Smooth muscle cell (in vitro differentiated cells): ENCODE results near the gene BAIAP2L2. TPM values are rescaled to one million over a fixed set of nuclear protein-coding genes. Genes with fewer than 3 reads are reported as not detected.

Experiments used
- DNase-seq: peaks from one replicate; lab custom pipeline; 2025; ENCODE audit not compliant: unreplicated experiment; lab: John Stamatoyannopoulos, UW
- H2AFZ ChIP-seq: fragments of 200-600 bp; sonication (generic); 2 replicates; pipeline ENCODE4 v1.6.0; 2016; ENCODE audit warnings: antibody characterized with exemption, low read depth, mild to moderate bottlenecking
- H3F3A ChIP-seq: fragments of 200-600 bp; sonication (generic); 2 replicates; pipeline ENCODE4 v1.6.0; 2017; ENCODE audit warnings: antibody characterized with exemption, low read depth
- H3K27ac ChIP-seq: fragments of 200-600 bp; sonication (generic); 2 replicates; pipeline ENCODE4 v1.5.1; 2016; ENCODE audit warnings: low read depth, mild to moderate bottlenecking
- H3K27me3 ChIP-seq: fragments of 200-600 bp; sonication (generic); 2 replicates; pipeline ENCODE4 v1.6.1; 2016; ENCODE audit warnings: low read depth, mild to moderate bottlenecking
- H3K36me3 ChIP-seq: fragments of 200-600 bp; sonication (generic); 2 replicates; pipeline ENCODE4 v1.5.1; 2016; ENCODE audit warnings: low read depth
- H3K4me1 ChIP-seq: fragments of 200-600 bp; sonication (generic); 2 replicates; pipeline ENCODE4 v1.5.1; 2016; ENCODE audit warnings: low read depth
- H3K4me2 ChIP-seq: fragments of 200-600 bp; sonication (generic); 2 replicates; pipeline ENCODE4 v1.6.0; 2016; ENCODE audit warnings: mild to moderate bottlenecking
- H3K4me3 ChIP-seq: fragments of 200-600 bp; sonication (generic); 2 replicates; pipeline ENCODE4 v1.5.1; 2016; ENCODE audit warnings: mild to moderate bottlenecking
- H3K79me2 ChIP-seq: fragments of 200-600 bp; sonication (generic); 2 replicates; pipeline ENCODE4 v1.6.0; 2016; ENCODE audit warnings: low read depth, mild to moderate bottlenecking
- H3K9ac ChIP-seq: fragments of 200-600 bp; sonication (generic); 2 replicates; pipeline ENCODE4 v1.6.0; 2016; ENCODE audit warnings: low read depth
- H3K9me3 ChIP-seq: fragments of 200-600 bp; sonication (generic); replicated peaks from 2 replicates; pipeline ENCODE4 v1.5.1; 2016; ENCODE audit warnings: low read depth
- H4K20me1 ChIP-seq: fragments of 200-600 bp; sonication (generic); 2 replicates; pipeline ENCODE4 v1.6.0; 2016; ENCODE audit warnings: low read depth
- WGBS: methylation state at CpG from one replicate; pipeline ENCODE4 v1.1.7; 2016; ENCODE audit warnings: low lambda C conversion rate; 5-methylcytosine and 5-hydroxymethylcytosine counted together
- polyA plus RNA-seq: library from polyadenylated mRNA; unstranded; fragments of >200 nt; fragmentation: Nextera tagmentation; extraction: Ambion mirVana; gene quantifications from 2 replicates; pipeline ENCODE4 v1.2.1, GENCODE V29; 2016
- total RNA-seq: library from RNA; depleted of rRNA; stranded (reverse); fragments of >200 nt; gene quantifications from 2 replicates; pipeline ENCODE4 v1.2.3, GENCODE V29; 2014
- TF ChIP-seq, protein P1 (sequence below): fragments of 200-600 bp; sonication (generic); IDR thresholded peaks from 2 replicates; pipeline ENCODE4 v1.5.1; 2017; ENCODE audit warnings: borderline replicate concordance, mild to moderate bottlenecking, antibody characterized with exemption; ENCODE audit not compliant: insufficient read depth, poor library complexity, severe bottlenecking

The BAIAP2L2 gene
- total and polyA plus RNA-seq, 2 experiments from 2014 or later: 0.13 to 1.3 TPM

DNA sequence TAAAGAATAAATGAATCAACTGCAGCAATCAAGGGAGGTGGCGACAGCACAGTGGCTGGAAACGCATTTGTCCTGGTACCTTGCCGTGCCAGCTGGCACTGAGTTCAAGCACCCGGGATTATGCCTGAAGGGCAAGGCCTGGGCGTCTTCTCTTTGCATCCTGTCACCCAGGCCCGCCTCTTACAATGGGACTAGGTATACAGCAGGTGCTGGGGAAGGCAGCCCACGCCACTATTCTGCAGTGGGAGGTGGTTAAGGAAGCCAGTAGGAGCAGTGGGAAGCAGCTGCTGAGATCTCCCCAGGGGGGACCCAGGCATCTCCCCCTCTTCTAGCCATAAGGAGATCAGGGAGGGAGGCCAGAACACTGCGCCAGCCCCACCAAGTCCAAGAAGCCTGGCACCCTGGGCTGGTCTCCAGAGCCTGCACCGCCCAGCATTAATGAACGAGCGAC lies 15.3 kb upstream of the BAIAP2L2 start:
- TF ChIP-seq, protein P1, sequence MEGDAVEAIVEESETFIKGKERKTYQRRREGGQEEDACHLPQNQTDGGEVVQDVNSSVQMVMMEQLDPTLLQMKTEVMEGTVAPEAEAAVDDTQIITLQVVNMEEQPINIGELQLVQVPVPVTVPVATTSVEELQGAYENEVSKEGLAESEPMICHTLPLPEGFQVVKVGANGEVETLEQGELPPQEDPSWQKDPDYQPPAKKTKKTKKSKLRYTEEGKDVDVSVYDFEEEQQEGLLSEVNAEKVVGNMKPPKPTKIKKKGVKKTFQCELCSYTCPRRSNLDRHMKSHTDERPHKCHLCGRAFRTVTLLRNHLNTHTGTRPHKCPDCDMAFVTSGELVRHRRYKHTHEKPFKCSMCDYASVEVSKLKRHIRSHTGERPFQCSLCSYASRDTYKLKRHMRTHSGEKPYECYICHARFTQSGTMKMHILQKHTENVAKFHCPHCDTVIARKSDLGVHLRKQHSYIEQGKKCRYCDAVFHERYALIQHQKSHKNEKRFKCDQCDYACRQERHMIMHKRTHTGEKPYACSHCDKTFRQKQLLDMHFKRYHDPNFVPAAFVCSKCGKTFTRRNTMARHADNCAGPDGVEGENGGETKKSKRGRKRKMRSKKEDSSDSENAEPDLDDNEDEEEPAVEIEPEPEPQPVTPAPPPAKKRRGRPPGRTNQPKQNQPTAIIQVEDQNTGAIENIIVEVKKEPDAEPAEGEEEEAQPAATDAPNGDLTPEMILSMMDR: no peak
- no peak overlapping the region for H3K4me2 ChIP-seq
- 92% methylated on average over 11 of the region's 11 CpGs for WGBS
- no peak overlapping the region for H3K27ac ChIP-seq
- no peaks in the 10 kb centered on the region for H3K9me3 ChIP-seq
- no peak for DNase-seq
- no peak overlapping the region for H3K9ac ChIP-seq
- H3F3A ChIP-seq: no peaks in the 10 kb centered on the region
- no peak overlapping the region for H2AFZ ChIP-seq
- no peaks in the 10 kb centered on the region for H3K27me3 ChIP-seq
- H3K79me2 ChIP-seq: no peaks in the 10 kb centered on the region
- H4K20me1 ChIP-seq: no peaks in the 10 kb centered on the region
- H3K4me3 ChIP-seq: no peak overlapping the region
- no peaks in the 10 kb centered on the region for H3K4me1 ChIP-seq
- H3K36me3 ChIP-seq: no peaks in the 10 kb centered on the region

DNA sequence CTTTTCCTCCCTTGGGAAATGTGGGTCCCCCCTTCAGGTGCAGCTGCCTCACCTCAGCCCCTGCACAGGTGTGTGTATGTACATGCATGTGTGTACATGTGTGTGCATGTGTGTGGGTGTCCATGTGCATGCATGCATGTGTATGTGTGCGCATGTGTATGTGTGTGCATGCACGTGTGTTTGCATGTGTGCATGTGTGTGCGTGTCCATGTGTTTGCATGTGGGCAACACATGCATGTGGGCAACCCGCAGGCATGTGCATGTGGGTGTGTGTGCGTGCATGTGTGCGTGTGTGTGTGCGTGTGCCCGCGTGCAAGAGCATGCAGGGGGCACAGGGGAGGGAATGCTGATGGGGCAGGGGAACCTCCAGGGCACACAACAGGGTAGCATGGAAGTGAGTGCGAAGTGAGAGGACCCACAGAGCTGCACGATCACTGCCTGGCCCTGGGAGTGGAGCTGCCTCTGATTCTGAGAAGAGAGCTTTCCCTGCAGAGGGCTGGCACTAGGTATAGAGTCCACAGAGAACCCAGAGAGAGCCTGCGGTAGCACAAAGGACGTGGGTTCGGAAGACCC lies 14.6 kb upstream of the BAIAP2L2 start:
- 93% methylated on average over 14 of the region's 14 CpGs for WGBS
- H3F3A ChIP-seq: no peaks in the 10 kb centered on the region
- H2AFZ ChIP-seq: no peak overlapping the region
- DNase-seq: no peak
- no peak overlapping the region for H3K4me2 ChIP-seq
- no peak overlapping the region for H3K27ac ChIP-seq
- H3K27me3 ChIP-seq: no peaks in the 10 kb centered on the region
- no peak overlapping the region for H3K4me3 ChIP-seq
- no peaks in the 10 kb centered on the region for H3K4me1 ChIP-seq
- no peaks in the 10 kb centered on the region for H3K9me3 ChIP-seq
- TF ChIP-seq, protein P1: no peak
- H3K9ac ChIP-seq: no peak overlapping the region
- H3K79me2 ChIP-seq: no peaks in the 10 kb centered on the region
- H4K20me1 ChIP-seq: no peaks in the 10 kb centered on the region
- H3K36me3 ChIP-seq: no peaks in the 10 kb centered on the region

DNA sequence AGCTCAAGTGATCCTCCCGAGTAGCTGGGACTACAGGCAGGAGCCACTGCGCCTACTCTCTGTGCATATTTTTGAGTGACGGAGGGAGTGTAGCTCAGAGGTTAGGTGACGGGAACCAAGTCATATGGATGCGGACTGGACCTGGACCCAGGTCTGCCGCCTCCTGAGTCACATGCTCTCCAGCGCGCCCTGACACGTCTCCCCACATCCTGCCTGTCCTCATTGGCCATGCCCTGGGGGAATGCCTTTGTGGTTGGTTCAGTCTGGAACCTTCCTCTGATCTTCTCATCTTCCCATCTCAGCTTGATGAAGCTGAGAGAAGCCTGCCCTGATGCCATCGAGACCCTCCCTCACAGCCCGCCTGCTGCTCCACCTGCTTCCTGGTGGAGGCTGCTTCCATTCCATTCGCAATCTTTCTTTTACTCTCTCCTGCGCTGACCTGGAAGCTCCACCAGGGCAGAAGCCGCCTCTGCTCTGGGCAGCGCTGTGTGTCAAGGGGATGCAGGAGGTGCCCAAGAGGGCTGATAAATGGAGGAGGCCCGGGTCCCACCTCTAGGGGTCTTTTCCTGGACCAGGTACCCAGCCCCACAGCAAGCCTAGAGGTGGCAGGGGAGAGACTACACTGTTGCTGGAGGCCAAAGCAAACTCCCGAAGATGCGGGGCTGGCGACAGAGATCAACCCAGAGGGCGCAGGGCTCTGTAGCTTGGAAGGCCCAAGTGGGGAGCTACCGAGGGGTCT lies 13.9 kb upstream of the BAIAP2L2 start:
- WGBS: 86% methylated on average over 21 of the region's 21 CpGs
- H3K4me1 ChIP-seq: no peaks in the 10 kb centered on the region
- no peaks in the 10 kb centered on the region for H3K36me3 ChIP-seq
- no peaks in the 10 kb centered on the region for H4K20me1 ChIP-seq
- TF ChIP-seq, protein P1: no peak
- DNase-seq: no peak
- H3K4me3 ChIP-seq: no peak overlapping the region
- no peak overlapping the region for H2AFZ ChIP-seq
- no peak overlapping the region for H3K4me2 ChIP-seq
- no peaks in the 10 kb centered on the region for H3K9me3 ChIP-seq
- no peaks in the 10 kb centered on the region for H3F3A ChIP-seq
- no peak overlapping the region for H3K27ac ChIP-seq
- no peaks in the 10 kb centered on the region for H3K27me3 ChIP-seq
- no peaks in the 10 kb centered on the region for H3K79me2 ChIP-seq
- no peak overlapping the region for H3K9ac ChIP-seq
